ENCODE results near the gene RGS13. TPM values are rescaled to one million over a fixed set of nuclear protein-coding genes. Genes with fewer than 3 reads are reported as not detected.

Gene RGS13
- total RNA-seq, 2 experiments from 2014 or later = 0.17 to 0.30 TPM

GRCh38 chr1:192589813-192590212, 46.1 kb upstream of the RGS13 start:
- Histone ChIP-seq H3K36me3 (ENCODE audit: insufficient read depth, low read length) (no peaks in the 10 kb centered on the region), H3K9me3 (ENCODE audit: control insufficient read depth in 1 of 2, insufficient read depth in 1 of 2, low read length in 2 of 2) (no peaks in the 10 kb centered on the region), H3K27me3 (ENCODE audit: control insufficient read depth in 1 of 2, insufficient read depth in 2 of 2, low read length in 2 of 2) (no peaks in the 10 kb centered on the region), H3K27ac (ENCODE audit: low read depth in 1 of 2, low read length in 2 of 2) (no peak overlapping the region), H3K4me1 (ENCODE audit: insufficient read depth, low read length) (no peaks in the 10 kb centered on the region), H3K4me3 (ENCODE audit: low read length) (no peak overlapping the region)
- intact Hi-C loops (cut with DNase I, micrococcal nuclease) = loop anchor here in 1 of 2 experiments (10.0 kb wide), 1 partner anchor 215 kb away; the partner anchor contains the start of gene RGS2
- no peak for DNase-seq
- no peak for TF ChIP-seq CTCF (IDR thresholded peaks at IDR 0.05)
- POLR2A ChIA-PET = no interaction called here
- H3K4me1 Mint-ChIP-seq (ENCODE audit: low read depth) = no peaks in the 10 kb centered on the region
- peaks cover 4% of the 10 kb centered on the region for H3K27me3 Mint-ChIP-seq
- no peaks in the 10 kb centered on the region for H3K36me3 Mint-ChIP-seq (ENCODE audit: low read depth)
- no peak overlapping the region for H3K4me3 Mint-ChIP-seq
- no peaks in the 10 kb centered on the region for H3K9me3 Mint-ChIP-seq
- no peak for ATAC-seq (ENCODE audit: poor library complexity)
- H3K27ac Mint-ChIP-seq = no peak overlapping the region
- CTCF ChIA-PET = no interaction called here

GRCh38 chr1:192592517-192592916, 43.4 kb upstream of the RGS13 start:
- Mint-ChIP-seq H3K36me3 (ENCODE audit: low read depth) (no peaks in the 10 kb centered on the region), H3K4me1 (ENCODE audit: low read depth) (no peaks in the 10 kb centered on the region), H3K4me3 (no peak overlapping the region), H3K27ac (no peak overlapping the region), H3K9me3 (no peaks in the 10 kb centered on the region), H3K27me3 (peaks cover 4% of the 10 kb centered on the region)
- H3K4me3 ChIP-seq (ENCODE audit: low read length) = no peak overlapping the region
- ATAC-seq (ENCODE audit: poor library complexity) (no peak), DNase-seq (no peak)
- no peaks in the 10 kb centered on the region for H3K27me3 ChIP-seq (ENCODE audit: control insufficient read depth in 1 of 2, insufficient read depth in 2 of 2, low read length in 2 of 2)
- no peak for TF ChIP-seq CTCF (IDR thresholded peaks at IDR 0.05)
- ChIA-PET POLR2A (interaction anchor here (0.7 kb wide), 1 partner anchor 145 kb away, joined by 3 read pairs; no protein-coding TSS in a partner anchor), CTCF (interaction anchor here (1.0 kb wide), 1 partner anchor 20 kb away, joined by 4 read pairs; no protein-coding TSS in a partner anchor)
- H3K4me1 ChIP-seq (ENCODE audit: insufficient read depth, low read length) = no peaks in the 10 kb centered on the region
- H3K27ac ChIP-seq (ENCODE audit: low read depth in 1 of 2, low read length in 2 of 2) = no peak overlapping the region
- no peaks in the 10 kb centered on the region for H3K36me3 ChIP-seq (ENCODE audit: insufficient read depth, low read length)
- intact Hi-C loops (cut with DNase I, micrococcal nuclease) = no loop called here
- H3K9me3 ChIP-seq (ENCODE audit: control insufficient read depth in 1 of 2, insufficient read depth in 1 of 2, low read length in 2 of 2) = no peaks in the 10 kb centered on the region

GRCh38 chr1:192592981-192593708, 42.8 kb upstream of the RGS13 start:
- H3K27ac ChIP-seq (ENCODE audit: low read depth in 1 of 2, low read length in 2 of 2) = no peak overlapping the region
- ATAC-seq (ENCODE audit: poor library complexity) = no peak
- no peaks in the 10 kb centered on the region for H3K9me3 ChIP-seq (ENCODE audit: control insufficient read depth in 1 of 2, insufficient read depth in 1 of 2, low read length in 2 of 2)
- H3K27ac Mint-ChIP-seq = no peak overlapping the region
- POLR2A ChIA-PET = interaction anchor here (0.7 kb wide), 1 partner anchor 145 kb away, joined by 3 read pairs; no protein-coding TSS in a partner anchor
- intact Hi-C loops (cut with DNase I, micrococcal nuclease) = no loop called here
- no peak for TF ChIP-seq CTCF (IDR thresholded peaks at IDR 0.05)
- H3K4me3 Mint-ChIP-seq = no peak overlapping the region
- no peaks in the 10 kb centered on the region for H3K27me3 ChIP-seq (ENCODE audit: control insufficient read depth in 1 of 2, insufficient read depth in 2 of 2, low read length in 2 of 2)
- CTCF ChIA-PET = interaction anchor here (1.0 kb wide), 1 partner anchor 19 kb away, joined by 4 read pairs; no protein-coding TSS in a partner anchor
- H3K36me3 ChIP-seq (ENCODE audit: insufficient read depth, low read length) = no peaks in the 10 kb centered on the region
- no peak overlapping the region for H3K4me3 ChIP-seq (ENCODE audit: low read length)
- H3K4me1 ChIP-seq (ENCODE audit: insufficient read depth, low read length) = no peaks in the 10 kb centered on the region
- H3K27me3 Mint-ChIP-seq = peaks cover 4% of the 10 kb centered on the region
- no peaks in the 10 kb centered on the region for H3K4me1 Mint-ChIP-seq (ENCODE audit: low read depth)
- DNase-seq = no peak
- no peaks in the 10 kb centered on the region for H3K36me3 Mint-ChIP-seq (ENCODE audit: low read depth)
- no peaks in the 10 kb centered on the region for H3K9me3 Mint-ChIP-seq

All from CD4-positive, alpha-beta T cell (primary cell).